IPS-18c (cell line): ENCODE results near the gene FOXD2.

Experiments used
- H3K4me3 ChIP-seq: 2 replicates; pipeline ENCODE4 v1.7.0; 2013; ENCODE audit warnings: low read depth, mild to moderate bottlenecking, low read length, moderate library complexity; ENCODE audit not compliant: insufficient read depth
- H3K9me3 ChIP-seq: one replicate; pipeline ENCODE4 v1.6.1; 2013; ENCODE audit warnings: mild to moderate bottlenecking, low read length, moderate library complexity; ENCODE audit not compliant: control insufficient read depth, insufficient read depth

The FOXD2 gene

DNA sequence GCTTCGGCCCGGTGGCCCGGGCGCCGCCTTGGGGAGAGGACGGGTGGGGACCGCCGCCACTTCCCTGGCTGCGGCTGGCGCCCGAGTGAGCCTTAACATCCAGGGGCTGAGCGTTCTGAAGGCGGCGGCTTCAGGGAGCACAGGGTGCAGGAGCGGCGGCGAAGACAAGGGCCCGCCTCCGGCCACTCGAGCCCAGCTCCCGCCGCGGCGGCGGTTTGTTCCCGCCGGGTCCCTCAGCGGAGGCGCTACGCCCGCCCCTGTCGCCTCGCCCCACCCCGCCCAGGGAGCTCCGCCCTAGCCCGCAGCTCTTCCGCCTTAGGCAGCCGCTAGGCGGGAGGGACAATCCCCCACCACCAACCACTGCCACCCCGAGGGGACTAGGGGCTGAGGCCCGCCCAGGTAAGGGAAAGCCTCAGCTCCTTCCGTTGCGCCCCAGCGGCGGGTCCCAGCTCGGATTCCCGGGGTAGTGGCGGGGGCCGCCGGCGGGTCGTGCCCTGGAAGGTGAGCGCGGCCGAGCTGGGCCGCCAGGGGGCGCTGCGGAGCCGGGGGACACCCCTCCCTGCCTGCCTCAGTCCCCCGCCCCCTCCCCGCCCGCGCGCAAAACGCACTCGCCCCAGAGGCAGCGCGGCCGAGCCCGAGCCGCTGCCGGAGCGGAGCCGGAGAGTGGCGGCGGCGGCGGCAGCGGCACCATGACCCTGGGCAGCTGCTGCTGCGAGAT lies at the start of gene FOXD2:
Gene FOXD2, plus strand, starts transcription at position 598 of the 718 bp plus-strand sequence. Its CDS starts 92 bp downstream, at position 690.
- Histone ChIP-seq H3K4me3 (peak within 1 kb of the TSS; percentile 71), H3K9me3 (no peaks in the 10 kb centered on the region)

DNA sequence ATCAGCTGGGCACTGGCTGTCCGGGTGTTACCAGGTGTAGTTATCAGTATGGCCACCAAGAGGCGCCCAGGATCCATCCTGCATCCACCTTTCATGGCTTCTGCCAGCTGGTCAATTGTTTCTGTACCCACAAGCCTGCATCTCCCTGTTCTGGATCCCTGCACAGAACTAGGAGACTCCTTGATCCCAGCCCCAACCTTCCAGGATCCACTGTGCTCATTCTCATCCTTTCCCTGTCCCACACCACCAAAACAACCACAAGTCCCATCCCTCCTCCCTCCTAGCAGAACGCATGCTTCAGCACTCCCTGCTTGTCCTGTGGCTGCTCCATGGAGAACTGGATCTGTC lies 49.0 kb upstream of the FOXD2 start:
- H3K4me3 ChIP-seq: no peak overlapping the region
- H3K9me3 ChIP-seq: no peaks in the 10 kb centered on the region

DNA sequence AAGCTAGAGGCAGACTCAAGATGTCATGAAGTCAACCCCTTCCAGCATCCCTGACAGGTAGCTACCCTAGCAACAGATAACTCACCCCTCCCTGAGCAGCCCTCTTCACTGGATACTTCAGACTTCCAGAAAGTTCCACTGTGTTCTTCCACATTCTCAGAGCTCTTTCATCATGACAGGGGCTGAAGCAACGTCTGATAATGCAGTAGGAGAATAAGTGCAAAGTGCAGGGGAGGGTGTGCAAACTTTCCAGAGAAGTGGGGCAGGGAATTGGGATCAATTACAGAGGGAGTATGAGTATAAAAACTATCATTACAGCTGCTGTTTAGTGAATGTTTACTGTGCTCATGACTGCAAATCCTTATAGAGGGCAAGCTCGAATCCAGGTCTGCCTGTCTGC lies 48.1 kb upstream of the FOXD2 start:
- Histone ChIP-seq H3K4me3 (no peak overlapping the region), H3K9me3 (no peaks in the 10 kb centered on the region)

DNA sequence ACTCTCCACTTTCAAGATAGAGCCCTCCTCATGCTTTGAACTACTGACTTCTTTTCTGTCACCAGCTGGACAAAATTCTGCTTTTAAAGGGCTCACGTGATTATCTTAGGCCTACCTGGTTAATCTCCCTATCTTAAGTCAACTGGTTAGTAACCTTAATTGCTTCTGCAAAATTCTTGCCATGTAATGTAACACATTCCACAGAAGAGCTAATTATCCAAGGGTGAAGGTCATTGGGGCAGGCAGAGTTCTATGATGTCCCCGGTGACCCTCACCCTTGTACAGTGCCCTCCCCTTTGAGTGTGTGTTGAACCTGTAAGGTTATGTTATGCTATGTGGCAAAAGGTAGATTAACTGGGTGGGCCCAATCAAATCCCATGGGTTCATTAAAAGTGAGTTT lies 47.0 kb upstream of the FOXD2 start:
- no peak overlapping the region for H3K4me3 ChIP-seq
- no peaks in the 10 kb centered on the region for H3K9me3 ChIP-seq

DNA sequence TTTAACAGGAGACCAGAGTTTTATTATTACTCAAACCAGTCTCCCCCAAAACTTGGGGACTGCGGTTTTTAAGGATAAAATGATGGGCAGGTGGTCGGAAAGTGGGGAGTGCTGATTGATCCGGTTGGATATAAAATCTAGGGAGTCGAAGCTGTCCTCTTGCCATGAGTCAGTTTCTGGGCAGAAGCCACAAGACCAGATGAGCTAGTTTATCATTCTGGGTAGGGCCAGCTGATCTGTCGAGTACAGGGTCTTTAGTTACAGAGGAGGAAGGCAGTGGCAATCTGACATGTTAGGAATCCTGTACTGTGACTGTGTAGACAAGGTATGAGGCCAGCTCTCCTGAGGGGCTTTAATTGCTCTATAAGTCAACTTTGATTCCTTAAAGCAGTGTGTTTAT lies 44.7 kb upstream of the FOXD2 start:
- H3K9me3 ChIP-seq: no peaks in the 10 kb centered on the region

DNA sequence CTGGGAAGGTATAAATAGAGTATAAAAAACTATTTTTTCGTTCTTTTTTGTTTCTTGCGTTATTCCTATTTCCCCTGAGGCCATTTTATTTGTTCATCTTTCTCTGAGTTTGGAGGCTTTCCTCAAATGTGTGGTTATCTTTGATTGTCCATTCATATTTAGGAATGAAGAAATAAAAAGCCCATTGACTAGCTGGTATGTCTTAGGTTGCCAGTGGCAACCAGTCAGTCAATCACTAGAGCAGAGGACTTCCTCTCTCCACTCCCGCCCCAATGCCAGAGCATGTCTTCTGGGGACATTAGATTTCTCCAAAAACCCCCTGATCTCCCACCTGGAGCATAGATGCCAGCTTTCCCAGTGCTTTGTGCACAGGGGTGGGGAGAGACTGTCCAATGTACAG lies 42.4 kb upstream of the FOXD2 start:
- H3K4me3 ChIP-seq: no peak overlapping the region
- H3K9me3 ChIP-seq: no peaks in the 10 kb centered on the region

More for the DNA sequence above, 44.7 kb upstream of the FOXD2 start:
- no peak overlapping the region for H3K4me3 ChIP-seq

DNA sequence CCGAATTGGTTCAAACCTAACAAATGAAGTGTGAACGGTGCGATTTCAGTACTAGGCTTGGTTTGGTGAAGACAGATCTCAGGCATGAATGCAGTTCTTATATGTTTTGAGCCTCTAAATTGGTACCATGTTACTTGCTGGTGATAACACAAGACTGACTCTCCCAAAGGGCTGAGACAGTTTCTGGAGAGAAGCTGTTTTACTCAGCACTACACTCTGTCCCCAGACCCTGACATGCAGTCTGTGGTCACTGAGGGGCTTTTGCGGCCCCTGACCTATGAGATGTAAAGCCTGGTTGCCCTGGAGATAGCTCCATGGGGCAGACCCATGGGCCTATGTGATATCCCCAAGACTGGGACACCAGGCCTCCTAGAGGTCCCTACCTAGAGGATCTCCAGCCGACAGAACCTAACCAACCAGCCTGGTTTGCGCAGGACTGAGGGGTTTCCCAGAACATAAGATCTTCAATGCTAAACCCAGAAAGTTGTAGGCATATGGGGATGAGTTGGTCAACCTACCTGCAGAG lies 41.1 kb upstream of the FOXD2 start:
- Histone ChIP-seq H3K4me3 (no peak overlapping the region), H3K9me3 (no peaks in the 10 kb centered on the region)

DNA sequence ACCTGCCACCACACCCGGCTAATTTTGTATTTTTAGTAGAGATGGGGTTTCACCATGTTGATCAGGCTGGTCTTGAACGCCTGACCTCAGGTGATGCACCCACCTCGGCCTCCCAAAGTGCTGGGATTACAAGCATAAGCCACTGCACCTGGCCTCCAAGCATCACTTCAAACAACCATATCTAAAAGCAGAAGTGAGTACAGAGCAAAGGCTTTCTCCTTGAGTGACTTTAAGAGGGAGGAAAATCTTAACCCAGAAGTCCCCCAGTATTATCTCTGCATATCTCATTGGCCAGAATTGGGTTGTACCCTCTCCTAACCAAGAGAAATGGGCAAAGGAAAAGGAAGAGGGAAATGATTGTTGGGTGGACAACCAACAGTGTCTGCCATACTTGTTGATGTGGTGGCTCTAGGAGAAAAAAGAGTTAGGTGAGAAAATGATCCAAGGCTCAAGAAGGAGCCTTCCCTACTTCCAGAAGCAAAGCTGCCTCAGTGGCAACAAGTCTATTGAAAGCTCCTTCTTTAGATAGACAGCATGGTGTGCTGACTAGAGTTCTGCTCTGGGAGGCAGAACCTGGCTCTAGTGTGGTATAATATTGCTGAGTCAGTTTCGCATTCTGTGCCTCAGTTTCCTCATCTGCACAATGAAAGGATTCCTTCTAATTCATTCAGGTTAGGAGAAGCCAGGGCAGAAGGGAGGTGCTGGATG lies 38.6 kb upstream of the FOXD2 start:
- H3K9me3 ChIP-seq: no peaks in the 10 kb centered on the region
- H3K4me3 ChIP-seq: no peak overlapping the region

DNA sequence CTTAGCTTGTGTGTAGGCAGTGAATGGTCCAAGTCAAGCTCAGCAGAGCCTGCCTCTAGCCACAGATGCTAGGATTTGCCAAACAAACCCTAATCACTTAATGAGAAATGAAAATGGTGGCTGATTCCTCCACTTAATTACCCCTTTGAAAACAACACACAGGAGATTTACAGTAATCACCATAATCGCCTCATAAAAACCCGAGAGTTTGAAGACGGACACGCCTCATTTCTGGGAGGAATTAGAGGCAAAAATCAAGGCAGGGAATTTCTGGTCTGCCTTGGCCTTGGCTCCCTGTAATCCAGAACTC lies 38.0 kb upstream of the FOXD2 start:
- Histone ChIP-seq H3K9me3 (no peaks in the 10 kb centered on the region), H3K4me3 (no peak overlapping the region)

DNA sequence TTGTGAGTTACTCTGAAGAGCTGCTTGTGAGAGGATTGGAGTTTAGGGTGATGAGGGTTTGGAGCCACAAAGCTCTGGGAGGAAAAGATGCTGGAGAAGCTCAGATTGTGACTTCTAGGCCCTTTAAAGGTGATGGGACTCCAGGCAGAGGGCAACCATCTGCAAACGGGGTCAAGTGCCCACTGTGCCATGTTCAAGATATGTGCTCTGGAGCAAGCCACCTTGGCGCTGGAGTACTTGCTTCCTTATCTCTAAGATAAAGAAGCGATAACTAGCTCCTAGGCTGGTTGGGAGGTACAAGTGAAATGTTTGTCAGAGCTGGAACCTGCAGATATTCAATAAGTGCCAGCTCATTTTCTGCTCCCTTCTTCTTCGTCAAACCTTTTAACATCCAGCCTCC lies 36.1 kb upstream of the FOXD2 start:
- H3K4me3 ChIP-seq: no peak overlapping the region
- H3K9me3 ChIP-seq: no peaks in the 10 kb centered on the region

DNA sequence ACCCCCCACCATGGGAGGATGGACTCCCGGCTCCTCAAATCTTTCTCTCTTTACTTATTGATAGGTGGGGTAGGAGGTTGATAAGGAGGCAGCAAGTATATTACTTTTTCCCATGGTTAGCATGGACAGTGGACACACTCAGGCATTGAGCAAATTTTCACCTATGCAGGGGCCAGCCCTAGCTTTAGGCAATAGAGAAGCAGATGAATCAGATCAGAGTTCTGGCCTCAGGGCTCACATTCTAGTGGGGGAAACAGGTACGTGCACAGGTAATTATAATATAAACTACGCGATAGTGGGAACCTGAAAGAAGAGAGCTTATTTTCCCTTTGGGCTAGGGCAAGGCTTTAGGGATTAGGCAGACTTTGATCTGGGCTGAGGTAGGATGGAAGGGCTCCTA lies 35.3 kb upstream of the FOXD2 start:
- H3K4me3 ChIP-seq: no peak overlapping the region
- no peaks in the 10 kb centered on the region for H3K9me3 ChIP-seq

DNA sequence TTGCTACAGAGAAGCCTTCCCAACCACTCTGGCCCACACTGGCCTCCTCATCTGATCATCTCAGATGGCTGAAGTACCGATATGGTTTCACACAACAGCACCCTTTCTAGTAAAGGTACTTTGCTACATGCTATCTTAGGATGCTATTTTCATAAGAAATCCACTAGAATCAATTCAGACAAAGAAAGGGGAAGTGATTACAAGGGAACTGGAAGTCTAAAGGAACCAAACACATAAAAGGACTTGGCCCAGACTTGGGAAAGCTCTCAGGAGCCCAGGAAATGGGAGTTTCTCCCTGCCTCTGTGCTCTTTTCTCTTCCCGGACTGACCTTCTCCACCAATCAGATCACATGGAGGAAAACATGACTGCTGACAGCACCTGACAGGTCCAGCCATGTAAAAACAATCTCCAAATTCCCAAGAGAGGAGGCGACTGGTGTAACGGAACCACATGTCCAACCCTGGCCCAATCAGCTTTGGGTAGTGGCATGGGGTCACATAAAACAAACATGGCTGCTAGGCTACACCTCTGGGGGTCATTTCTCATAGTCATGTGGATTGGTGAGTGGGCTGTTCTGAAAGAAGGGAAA lies 34.4 kb upstream of the FOXD2 start:
- Histone ChIP-seq H3K4me3 (no peak overlapping the region), H3K9me3 (no peaks in the 10 kb centered on the region)

DNA sequence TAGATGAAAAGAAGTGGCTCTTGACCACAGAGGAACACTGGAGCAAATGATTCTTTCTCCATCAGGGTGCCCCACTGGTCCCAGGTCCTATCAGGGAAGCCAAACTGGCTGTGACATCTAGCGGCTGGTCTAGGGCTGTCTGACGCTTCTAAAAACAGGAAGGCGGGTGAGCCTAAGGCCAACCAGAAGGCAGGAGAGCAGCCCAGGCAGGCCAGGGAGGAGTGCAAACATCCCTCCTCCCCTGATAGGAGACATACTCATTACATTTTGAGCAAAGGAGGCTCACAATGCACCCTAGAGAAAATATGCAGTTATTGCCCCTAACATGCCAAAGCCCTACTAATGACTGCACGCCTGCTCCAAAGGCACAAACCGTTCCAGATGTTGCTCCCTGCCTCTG lies 32.1 kb upstream of the FOXD2 start:
- H3K9me3 ChIP-seq: no peaks in the 10 kb centered on the region
- H3K4me3 ChIP-seq: no peak overlapping the region

DNA sequence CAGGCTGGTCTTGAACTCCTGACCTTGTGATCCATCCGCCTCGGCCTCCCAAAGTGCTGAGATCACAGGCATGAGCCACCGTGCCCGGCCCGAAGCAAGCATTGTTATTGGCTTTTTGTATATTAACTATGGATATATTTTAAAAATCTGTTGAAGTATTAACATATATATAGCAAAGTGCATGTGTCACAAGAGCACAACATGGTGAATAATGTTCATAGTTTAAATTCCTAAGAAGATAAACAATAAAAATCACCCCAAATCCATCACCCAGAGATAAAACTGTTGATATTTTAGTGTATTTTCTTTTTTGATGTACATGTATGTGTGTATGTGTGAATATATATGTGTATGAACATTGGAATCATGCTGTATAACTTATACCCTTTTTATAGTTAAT lies 30.9 kb upstream of the FOXD2 start:
- Histone ChIP-seq H3K9me3 (peaks cover under 1% of the 10 kb centered on the region), H3K4me3 (no peak overlapping the region)

DNA sequence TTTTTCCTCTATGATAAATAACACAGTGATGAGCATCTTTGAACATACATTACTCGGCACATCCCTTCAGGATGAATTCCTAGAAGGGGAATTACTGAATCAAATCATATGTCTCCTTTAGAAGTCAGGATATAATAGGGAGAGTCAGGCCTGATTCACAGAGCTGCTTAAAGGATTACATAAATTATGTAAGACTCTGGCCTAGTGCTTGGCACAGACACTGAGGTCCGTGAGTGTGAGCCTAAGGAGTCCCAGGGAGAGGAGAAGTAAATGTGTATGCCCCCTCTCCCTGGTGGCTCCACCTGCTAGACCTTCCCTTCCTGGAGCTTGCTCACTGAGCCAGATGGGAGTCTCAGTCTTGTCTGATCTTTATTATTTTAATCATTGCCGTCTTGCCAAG lies 30.4 kb upstream of the FOXD2 start:
- Histone ChIP-seq H3K9me3 (peaks cover 2% of the 10 kb centered on the region), H3K4me3 (no peak overlapping the region)

DNA sequence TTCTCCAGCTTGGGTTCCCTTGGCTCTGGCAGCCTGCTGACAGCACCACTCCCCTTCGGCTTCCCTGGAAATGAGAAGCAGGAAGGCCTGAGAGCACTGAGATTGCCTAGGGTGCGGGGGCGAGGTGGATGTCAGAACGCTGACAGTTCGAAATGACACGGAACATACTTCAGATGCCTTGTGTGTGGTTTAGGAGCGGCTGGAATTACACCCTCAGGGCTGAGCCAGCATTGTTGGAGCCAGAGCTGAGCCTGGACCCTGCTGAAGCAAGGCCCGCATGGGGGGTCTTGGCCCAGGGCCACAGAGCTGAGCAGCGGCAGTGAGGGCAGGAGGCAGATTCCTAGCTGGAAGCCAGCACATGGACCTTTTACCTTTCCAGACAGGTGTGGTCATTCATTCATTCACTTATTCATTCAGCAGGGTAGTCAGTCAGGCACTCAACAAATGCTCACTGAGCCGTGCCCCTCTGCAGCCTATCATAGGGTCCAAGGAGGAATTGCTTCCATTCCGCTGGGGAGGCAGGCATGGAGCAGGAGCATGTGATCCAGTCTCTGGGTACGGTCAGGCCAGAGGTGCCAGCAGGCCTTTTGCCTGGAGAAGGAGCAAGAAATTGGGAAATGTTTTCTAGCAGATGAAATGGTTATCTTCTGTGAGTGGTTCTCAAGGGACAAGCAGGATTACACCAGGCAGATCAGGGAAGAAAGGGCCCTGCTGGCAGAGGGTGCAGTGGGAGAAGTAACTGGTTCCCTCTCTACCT lies 28.4 kb upstream of the FOXD2 start:
- Histone ChIP-seq H3K4me3 (no peak overlapping the region), H3K9me3 (peaks cover 2% of the 10 kb centered on the region)

DNA sequence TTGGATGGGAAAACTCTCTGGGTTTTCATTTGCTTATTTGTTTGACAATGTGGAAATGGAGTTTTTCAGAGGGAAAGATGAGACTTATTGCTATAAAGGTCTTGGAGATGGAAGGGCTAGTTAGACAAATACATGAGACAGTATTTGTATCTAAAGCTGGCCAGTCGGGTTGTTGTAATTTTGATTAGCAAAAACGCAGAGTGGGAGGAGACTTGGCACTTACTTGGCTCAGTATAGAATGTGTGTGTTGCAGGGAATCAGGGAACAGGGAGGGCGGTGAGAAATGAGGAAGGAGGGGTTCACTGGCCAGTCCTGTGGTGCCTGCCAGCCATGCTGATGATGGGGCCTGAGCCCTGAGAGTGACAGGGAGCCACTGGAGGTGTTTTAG lies 27.8 kb upstream of the FOXD2 start:
- H3K4me3 ChIP-seq: no peak overlapping the region
- peaks cover 2% of the 10 kb centered on the region for H3K9me3 ChIP-seq

DNA sequence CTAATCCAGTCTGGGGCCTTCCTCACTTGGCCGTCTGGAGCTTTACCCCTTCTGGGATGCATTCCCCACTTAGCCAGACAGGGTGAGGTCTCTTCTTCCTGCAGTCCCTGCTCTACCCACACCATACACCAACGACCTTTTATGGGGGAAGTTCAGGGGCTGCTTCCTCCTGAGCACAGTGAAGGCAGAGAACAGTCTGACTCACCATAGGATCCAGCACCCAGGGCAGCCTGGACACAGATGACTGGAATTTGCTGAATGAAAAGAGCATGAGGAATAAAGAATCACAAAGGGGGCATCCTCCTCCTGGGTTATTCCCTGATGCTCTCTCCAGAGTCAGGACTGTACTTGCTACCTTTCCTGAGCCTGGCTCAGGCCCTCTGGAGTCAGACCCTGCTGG lies 26.4 kb upstream of the FOXD2 start:
- H3K9me3 ChIP-seq: peaks cover 2% of the 10 kb centered on the region
- no peak overlapping the region for H3K4me3 ChIP-seq
